Stimulated activated CD4-positive, alpha-beta T cell treated with anti-CD3 and anti-CD28 coated beads, Interleukin-15, amount 100 ng/mL, for 24 hours (primary cell): ENCODE data around the gene SMIM24.
"Not testable (repeated sequence)": the region's sequence is repeated elsewhere in the genome, so short reads cannot be mapped to it uniquely, and the experiment has no call there.

Experiments
- DNase-seq: peaks from one replicate; pipeline ENCODE4 v3.0.0-alpha.2; 2020

SMIM24 gene

DNA sequence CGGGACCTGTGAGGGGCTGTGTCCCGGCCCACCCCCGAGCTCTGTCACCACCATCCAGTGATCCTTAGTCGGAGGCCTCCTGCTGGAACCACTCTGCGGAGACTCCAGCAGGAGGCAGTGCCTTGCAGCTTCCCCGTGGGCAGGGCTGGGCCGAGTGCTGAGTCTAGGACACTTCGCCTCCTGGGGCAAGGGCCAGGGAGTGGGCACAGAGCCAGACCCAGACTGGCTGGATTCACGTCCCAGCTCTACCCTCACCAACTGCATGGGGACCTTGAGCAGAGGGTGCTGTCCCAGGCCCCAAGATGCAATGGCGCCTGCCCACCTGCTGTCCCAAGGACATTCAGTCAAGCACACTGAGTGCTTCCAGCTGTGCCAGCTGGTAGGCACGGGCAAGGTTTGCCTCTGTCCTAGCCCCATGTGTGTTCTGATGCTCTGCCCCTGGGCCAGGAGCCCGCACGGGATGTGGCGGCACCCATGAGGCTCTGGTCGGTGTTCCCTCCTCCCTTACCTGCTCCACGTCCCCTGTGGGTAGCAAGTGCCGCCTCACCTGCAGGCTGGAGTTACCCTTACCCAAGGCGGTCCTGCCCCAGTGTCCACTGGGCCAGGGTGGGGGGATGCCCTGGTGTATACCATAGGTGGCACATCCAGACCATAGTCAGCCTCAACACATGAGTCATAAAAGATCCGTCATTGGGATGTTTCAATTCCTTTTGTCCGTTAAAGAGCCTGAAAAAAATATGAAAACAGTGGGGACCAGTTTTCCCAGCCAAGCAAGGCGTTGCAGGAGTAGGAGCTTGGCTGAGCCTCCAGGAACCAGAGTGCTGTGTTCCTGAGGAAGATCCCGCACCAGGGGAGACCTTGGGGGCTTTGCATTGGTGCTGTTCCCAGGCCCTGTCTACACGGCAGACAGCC lies 33.2 kb upstream of the SMIM24 start:
- DNase-seq, result no peak

DNA sequence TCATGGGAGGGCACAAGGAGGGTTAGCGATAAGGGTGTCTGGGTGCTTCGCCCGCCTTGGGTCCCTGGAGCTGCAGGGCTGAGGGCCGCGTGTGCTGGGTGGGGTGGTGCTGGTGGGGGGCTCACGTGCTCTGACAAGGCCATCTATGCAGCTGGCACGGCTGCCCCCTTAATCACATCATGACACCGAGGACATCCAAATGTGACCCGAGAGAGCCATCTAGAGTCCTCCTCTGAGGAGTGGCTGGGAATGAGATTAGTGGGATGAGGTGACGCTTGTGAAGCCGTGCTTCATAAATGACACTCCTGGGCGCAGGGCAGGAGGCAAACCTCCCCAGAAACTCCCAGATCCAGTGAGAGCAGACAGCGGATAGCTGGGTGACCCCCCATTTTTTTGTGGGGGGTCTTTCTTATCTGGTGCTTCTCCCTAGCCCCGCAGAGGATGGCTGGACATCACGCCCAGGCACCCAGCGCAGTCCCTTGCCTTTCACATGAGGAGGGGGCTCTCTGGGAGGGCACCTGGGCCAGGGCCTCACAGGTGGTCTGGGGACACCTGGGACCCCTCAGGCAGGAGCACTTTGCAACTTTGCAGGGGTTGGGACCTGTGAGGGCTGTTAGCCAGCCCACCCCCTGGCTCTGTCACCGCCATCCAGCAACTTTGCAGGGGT lies 32.4 kb upstream of the SMIM24 start:
- no peak for DNase-seq

DNA sequence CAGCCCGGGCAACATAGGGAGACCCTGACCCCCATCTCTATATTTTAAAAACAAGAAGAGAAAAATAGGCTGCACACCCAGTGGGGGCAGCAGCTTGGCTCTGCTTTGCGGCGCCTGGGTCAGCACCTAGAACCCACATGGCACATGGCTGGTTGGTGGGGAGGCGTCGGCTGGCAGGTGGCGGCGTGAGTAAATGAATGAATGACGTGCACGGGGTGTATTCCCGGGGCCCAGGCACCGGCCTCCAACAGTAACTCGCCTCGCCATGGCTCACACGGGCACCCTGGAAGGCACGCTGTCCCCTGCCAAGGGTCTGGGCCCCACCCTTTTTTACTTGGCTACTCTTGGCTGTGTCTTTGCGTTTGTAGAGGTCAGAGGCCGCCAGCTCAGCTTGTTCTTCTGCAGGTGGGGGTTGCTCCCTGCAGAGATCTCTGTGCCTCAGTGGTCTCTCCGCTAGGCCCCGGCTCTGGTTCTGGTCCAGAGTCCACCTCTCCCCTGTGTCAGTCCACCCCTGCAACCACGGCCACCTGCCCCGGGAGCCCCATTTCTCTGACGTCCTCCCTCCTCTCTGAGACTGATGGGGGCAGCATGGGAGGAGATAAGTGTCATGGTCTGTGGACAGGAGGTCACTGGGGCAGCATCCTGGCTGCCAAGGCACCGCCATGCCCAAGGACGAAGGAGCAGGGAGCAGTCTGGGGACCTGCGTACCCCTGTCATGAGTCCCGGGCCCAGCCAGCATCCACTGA lies 31.4 kb upstream of the SMIM24 start:
- no peak for DNase-seq

DNA sequence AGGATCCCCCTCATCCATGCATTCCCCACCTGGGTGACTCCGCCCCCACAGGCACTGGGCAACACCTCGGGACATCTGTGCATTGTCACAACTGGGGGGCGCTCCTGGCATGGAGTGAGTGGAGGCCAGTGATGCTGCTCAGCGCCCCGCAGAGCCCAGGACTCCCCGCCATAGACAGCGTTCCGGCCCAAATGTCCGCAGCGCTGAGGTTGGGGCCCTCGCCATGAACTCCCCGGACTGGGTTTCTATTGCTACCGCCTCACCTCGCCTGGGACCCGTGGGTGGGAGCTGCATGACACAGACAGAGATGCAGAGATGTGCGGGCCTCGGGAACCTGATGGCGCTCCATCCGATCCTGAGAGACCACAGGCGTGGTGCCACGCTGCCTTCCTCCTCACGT lies 30.4 kb upstream of the SMIM24 start:
- no peak for DNase-seq

DNA sequence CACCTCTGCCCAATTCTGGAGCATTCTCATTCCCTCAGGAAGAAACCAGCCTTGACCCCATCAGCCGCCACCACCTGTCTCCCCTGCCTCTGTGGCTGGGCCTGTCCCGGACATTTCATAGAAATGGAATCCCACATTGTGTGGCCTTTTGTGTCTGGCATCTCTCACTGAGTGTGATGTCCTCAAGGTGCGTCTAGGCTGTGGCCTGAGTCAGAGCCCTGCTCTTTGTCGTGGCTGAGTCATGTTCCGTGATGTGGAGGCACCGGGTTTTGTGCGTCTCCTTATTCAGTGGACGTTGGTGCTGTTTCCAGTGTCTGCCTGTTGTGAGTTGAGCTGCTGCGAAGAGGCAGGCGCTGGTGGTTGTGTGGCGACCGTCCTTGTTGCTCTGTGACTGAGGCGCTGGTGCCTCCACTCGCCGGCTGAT lies 29.3 kb upstream of the SMIM24 start:
- peak; percentile 65 for DNase-seq

DNA sequence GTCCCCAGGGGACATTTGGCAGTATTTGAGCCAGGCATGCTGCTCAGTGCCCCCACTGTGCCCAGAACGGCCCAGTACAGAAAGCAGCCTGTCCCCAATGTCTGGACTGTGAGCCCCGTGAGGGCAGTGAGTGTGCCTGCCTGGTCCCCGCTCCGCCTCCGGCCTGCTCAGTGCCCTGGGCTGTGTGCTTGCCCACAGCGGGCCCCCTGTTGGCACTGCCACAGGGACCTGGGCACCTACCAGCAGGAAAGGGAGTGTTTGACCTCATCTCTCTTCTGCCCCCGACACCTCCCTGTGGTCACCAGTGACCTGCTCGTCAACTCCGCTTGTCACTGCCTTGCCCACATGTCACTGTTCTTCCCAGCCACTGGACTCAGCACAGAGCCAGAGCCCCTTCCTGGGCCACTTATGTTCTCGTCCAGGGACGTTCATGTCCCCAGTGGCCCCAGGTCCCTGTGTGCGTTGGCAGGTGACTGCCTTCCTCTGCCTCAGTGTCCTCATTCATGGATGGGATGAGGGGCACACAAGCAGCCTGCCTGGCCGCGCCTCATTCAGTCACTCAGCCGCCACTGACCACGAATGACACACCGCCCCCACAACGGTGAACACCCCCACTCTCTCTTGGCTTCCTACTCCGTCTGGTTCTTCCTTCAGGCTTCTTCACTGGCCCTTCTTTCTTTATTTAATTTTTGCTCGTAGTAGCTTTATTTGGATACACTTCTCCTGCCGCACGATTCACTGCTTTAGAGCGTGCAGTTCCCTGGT lies 28.6 kb upstream of the SMIM24 start:
- DNase-seq, result peak; percentile 28

DNA sequence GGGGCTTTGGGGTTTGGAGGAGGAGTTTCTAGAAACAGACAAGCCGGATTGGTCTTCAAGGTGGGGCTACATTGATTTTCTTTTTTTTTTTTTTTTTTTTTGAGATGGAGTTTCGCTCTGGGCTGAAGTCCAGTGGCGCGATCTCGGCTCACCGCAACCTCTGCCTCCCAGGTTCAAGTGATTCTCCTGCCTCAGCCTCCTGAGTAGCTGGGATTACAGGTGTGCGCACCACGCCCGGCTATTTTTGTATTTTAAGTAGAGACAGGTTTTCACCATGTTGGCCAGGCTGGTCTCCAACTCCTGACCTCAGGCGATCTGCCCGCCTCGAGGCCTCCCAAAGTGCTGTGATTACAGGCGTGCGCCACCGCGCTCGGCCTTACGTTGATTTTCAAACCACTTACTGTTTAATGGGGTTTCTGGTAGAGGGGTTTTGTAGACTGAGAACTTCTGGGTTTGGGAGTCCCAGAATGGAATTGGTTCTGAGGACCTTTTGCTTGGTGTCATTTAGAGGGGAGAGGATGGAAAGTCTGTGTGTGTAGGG lies 27.9 kb upstream of the SMIM24 start:
- DNase-seq, result not testable (repeated sequence)

DNA sequence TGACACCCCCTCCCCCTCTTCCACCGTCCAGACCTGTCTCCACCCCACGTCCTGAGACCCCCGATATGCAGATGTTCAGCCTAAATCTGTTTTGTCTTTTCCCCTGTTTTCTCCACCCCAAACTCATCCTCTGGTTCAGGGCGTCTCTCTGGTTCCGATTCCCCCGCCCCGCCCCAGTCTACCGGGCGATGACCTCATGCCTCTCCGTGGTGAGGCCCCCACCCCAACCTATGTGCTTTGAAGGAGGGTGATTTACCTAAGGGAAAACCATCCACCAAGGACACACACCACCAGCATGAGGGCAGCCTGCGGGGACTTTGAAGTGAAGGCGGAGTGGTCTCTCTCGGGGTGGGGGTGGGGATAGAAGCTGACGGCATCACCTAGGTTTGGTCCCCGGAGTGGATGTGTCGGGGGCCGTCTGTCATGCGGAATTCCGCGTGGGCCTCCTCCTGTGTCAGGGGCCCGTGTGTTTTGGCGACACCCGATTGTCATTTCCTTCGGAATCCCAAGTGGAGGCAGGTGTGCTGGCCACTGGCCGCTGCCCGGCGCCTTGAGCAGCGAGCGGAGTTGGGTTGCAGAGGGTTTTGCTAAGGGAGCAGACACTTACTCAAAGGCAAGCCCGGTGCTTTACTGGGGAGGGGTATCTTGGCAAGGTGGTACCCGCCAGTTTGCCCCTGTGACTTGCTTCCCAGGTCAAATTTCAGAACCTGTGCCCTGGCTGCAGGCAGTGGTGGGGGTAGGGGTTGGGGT lies 27.2 kb upstream of the SMIM24 start:
- peak; percentile 50 for DNase-seq

DNA sequence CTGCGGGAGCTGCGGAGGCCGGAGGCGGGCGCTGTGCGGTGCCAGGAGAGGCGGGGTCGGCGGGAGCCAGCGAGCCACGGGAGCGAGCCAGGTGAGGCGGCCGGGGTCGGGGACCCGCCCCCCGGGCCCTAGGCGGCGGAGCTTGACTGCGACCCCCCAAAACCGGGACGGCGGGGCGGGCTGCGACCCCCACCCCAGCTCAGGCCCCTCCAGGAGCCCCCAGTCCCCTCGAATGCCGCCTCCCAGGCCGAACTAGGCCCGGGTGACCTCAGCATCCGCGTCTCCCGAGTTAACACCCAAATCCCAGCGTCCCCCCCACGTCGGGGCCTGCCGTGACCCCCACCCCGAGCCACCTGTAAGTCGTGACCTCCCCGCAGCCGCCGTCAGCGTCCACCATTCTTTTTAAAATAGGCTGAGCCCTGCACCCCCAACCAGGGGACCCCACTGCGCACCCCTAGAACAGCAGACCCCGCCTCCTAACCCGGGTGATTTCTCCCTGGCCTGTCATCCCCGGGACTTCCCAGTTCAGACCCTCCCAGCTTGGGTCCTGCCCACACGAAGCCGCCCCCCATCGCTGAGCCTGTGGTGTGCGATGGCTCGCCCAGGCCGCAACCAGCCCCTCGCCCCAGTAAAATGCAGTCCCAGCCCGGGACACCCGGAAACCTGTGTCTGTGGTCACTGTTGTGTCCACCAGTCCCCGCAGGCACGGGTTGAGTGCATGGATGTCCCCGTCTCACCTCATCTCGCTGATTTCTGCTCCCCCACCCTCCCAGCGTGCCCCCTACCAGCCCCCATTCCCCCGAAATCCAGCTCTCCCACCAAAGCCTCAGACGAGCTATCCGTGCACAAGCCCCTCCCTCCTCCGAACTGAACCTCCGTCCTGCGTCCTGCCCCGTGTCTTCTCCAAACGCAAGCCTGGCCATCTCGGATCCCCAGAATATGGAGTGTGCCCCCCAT lies 26.3 kb upstream of the SMIM24 start:
- peak; percentile 44 for DNase-seq

DNA sequence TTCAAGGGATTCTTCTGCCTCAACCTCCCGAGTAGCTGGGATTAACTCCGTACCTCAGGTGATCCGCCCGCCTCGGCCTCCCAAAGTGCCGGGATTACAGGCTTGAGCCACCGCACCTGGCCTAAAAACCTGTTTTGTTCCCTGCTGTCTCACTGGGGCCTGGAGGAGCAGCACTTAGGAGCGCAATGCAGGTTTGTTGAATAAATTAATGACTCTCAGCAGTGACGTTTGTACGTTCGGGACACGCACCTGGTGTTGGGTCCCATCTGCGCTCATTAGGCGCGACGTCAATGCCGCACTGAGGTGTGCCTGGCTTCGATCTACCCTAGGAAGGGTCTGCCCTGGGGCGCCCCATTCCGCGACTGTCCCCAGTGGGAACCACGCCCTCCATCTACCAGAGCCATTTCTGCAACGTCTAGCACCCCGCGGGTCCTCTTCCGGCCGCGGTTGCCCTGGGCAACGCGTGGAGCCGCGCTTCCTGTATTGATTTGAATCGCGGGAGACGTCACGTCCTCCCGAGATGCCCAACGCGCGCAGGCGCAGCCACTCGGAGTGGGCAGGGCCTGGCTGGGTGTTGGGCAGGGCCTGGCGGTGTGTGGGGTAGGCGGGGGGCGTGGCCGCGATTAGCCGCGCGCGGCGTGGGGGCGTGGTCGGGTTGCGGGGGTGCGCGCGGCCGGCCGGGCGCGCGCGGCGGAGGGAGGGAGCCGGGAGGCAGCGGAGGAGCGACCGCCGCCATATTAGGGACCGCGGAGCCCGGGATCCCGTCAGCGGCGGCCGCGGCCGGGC lies 25.5 kb upstream of the SMIM24 start, which contains the start of gene FZR1:
TSS of gene FZR1 (plus strand) at position 714 of the 786 bp plus-strand sequence. CDS start 16,679 bp downstream, outside the sequence.
- peak; percentile 99 for DNase-seq

DNA sequence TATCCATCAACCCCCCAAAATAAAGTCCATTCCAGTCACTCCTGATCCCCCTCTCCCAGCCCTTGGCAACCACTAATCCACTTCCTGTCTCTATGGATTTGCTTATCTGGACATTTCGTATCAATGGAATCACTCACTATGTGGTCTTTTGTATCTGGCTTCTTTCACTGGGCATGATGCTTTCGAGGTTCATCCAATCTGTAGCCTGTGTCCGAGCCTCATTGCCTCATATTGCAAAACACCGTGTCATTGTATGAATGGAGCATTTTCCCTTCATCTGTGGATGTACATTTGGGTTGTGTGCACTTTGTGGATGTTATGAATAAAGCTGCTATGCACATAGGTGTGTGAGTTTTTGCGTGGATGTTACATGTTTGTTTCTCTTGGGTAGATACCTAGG lies 24.4 kb upstream of the SMIM24 start:
- DNase-seq, result no peak

DNA sequence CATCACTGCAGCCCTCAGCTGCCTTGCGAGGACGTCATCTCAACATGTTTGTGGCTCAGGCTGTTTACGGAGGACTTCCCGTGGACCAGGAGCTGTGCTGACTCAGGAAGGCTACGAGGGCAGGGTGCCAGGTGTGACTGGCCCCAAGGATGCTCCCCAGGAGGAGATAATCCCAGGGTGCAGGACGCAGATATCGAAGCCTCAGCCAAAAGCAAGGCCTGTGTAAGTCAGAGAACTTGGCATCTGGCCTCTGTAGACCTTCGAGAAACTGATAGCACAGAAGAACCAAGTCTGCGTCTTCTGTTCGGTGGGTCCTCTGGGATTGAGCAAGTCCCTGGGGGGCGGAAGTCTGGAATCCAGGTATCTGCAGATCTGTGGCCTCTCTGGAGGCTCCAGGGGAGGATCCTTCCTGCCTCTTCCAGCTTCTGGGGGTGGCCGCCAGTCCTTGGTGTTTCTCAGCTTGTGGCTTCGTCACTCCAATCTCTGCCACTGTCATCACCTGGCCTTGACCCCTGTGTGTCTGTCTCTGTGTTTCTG lies 22.8 kb upstream of the SMIM24 start:
- no peak for DNase-seq

DNA sequence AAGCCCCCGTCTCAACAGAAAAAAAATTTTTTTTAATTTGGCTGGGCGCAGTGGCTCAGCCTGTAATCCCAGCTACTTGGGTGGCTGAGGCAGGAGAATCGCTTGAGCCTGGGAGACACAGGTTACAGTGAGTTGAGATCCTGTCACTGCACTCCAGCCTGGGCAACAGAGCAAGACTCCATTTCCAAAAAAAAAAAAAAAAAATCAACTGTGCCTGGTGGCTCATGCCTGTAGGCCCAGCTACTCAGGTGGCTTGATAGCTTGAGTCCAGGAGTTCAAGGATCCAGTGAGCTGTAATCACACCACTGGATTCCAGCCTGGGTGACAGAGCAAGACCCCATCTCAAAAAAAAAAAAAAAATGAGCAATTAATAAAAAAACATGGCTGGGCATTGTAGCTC lies 21.5 kb upstream of the SMIM24 start:
- DNase-seq, result no peak

DNA sequence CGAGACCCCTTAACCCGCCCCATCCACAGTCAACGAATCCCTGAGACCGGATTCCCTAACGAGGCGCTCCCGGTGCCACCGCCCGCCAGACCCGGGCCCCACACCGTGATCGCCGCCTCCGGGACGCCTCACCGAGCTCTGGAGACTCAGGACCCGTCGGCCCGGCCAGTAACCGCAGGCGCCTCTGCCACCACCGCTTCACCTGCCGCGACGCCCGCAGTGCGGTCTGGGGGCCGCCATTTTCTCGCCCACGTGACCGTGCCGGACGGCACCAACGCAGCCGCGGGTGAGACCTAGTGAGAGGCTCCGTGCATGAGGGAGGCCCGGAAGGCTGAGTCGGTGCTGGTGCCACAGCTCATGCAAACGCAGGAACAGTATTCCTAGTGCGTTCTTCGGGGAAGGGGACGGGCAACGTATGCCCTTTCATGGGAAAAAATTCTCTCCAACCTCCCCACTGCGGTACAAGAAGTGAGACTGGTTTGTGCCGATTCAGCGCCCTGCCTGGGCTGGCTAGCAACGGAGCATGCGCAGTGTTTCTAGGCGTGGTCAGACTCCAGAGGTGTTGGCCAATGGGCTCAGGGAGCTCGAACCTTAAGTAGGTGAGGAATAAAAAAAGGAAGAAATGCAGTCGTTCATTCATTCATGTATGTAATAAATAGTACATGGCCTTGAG lies 20.2 kb upstream of the SMIM24 start, which contains the start of gene DOHH:
TSS of gene DOHH (minus strand) at position 246 of the 673 bp plus-strand sequence. CDS start 3,860 bp downstream, outside the sequence.
- peak; percentile 98 for DNase-seq

DNA sequence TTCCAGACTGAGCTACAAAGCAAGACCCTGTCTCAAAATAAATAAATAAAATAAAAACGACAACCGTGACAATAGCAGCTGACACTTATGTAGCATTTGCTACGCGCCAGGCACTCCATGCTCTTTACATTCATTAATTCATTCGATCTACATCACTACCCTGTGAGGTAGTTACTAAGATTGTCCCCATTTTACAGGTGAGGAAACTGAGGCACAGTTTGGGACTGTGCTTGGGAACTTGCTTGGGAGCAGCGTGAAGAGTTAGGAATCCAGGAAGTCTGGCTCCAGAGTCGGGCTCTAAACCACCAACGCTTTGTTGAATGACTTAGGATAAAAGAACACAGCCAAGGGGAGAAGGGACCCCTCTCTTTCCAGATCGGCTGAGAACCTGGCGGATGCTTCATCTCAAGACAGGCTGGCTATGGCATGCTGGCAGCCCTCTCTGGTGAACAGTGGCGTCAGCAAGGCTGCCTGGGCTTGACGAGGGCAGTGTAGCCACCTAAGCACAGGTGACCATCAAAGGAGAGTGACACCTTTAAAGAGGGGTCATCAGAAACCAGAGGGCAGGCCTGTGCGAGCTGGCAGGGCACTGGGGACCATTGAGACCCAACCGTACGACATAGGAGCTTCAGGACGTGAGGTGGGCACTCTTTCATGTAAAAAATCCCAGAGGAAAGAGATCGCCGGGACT lies 19.6 kb upstream of the SMIM24 start:
- no peak for DNase-seq

DNA sequence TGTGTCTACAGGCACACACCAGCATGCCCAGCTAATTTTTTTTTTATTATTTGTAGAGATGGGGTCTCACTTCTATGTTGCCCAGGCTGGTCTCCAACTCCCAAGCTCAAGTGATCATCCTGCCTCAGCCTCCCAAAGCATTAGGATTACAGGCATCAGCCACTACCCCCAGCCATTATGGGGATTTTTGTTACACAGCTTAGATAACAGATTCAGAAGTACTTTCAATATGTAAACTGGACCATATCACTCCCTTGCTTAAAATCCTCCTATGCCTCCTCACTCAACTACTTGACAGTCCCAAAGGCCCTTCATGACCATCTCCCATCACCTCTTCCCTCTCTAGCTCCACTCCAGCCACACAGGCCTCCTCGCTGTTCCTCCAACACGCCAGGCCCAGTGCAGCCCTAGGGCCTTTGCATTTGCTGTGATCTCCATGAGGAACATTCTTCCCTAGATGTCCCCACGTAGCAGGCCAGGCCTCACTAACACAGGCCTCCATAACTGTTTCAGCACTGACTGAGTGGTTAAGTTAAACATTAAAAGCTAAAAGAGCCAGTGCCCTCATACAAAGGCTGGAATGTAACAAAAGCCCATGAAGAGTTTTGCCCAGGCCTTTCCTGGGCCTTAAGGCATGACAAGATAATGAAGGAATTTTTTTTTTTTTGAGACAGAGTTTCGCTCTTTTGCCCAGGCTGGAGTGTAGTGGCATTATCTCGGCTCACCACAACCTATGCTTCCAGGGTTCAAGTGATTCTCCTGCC lies 17.6 kb upstream of the SMIM24 start:
- no peak for DNase-seq
